Smooth muscle cell (in vitro differentiated cells): ENCODE data around the gene DDX3X. TPM values are rescaled to one million over a fixed set of nuclear protein-coding genes. Genes with fewer than 3 reads are reported as not detected.

ENCODE experiments used
- DNase-seq: peaks from one replicate; lab custom pipeline; 2025; ENCODE audit not compliant: unreplicated experiment; lab: John Stamatoyannopoulos, UW
- H2AFZ ChIP-seq: fragments of 200-600 bp; sonication (generic); 2 replicates; pipeline ENCODE4 v1.6.0; 2016; ENCODE audit warnings: antibody characterized with exemption, low read depth, mild to moderate bottlenecking
- H3F3A ChIP-seq: fragments of 200-600 bp; sonication (generic); 2 replicates; pipeline ENCODE4 v1.6.0; 2017; ENCODE audit warnings: antibody characterized with exemption, low read depth
- H3K27ac ChIP-seq: fragments of 200-600 bp; sonication (generic); 2 replicates; pipeline ENCODE4 v1.5.1; 2016; ENCODE audit warnings: low read depth, mild to moderate bottlenecking
- H3K27me3 ChIP-seq: fragments of 200-600 bp; sonication (generic); 2 replicates; pipeline ENCODE4 v1.6.1; 2016; ENCODE audit warnings: low read depth, mild to moderate bottlenecking
- H3K36me3 ChIP-seq: fragments of 200-600 bp; sonication (generic); 2 replicates; pipeline ENCODE4 v1.5.1; 2016; ENCODE audit warnings: low read depth
- H3K4me1 ChIP-seq: fragments of 200-600 bp; sonication (generic); 2 replicates; pipeline ENCODE4 v1.5.1; 2016; ENCODE audit warnings: low read depth
- H3K4me2 ChIP-seq: fragments of 200-600 bp; sonication (generic); 2 replicates; pipeline ENCODE4 v1.6.0; 2016; ENCODE audit warnings: mild to moderate bottlenecking
- H3K4me3 ChIP-seq: fragments of 200-600 bp; sonication (generic); 2 replicates; pipeline ENCODE4 v1.5.1; 2016; ENCODE audit warnings: mild to moderate bottlenecking
- H3K79me2 ChIP-seq: fragments of 200-600 bp; sonication (generic); 2 replicates; pipeline ENCODE4 v1.6.0; 2016; ENCODE audit warnings: low read depth, mild to moderate bottlenecking
- H3K9ac ChIP-seq: fragments of 200-600 bp; sonication (generic); 2 replicates; pipeline ENCODE4 v1.6.0; 2016; ENCODE audit warnings: low read depth
- H3K9me3 ChIP-seq: fragments of 200-600 bp; sonication (generic); replicated peaks from 2 replicates; pipeline ENCODE4 v1.5.1; 2016; ENCODE audit warnings: low read depth
- H4K20me1 ChIP-seq: fragments of 200-600 bp; sonication (generic); 2 replicates; pipeline ENCODE4 v1.6.0; 2016; ENCODE audit warnings: low read depth
- WGBS: methylation state at CpG from one replicate; pipeline ENCODE4 v1.1.7; 2016; ENCODE audit warnings: low lambda C conversion rate; 5-methylcytosine and 5-hydroxymethylcytosine counted together
- polyA plus RNA-seq: library from polyadenylated mRNA; unstranded; fragments of >200 nt; fragmentation: Nextera tagmentation; extraction: Ambion mirVana; gene quantifications from 2 replicates; pipeline ENCODE4 v1.2.1, GENCODE V29; 2016
- total RNA-seq: library from RNA; depleted of rRNA; stranded (reverse); fragments of >200 nt; gene quantifications from 2 replicates; pipeline ENCODE4 v1.2.3, GENCODE V29; 2014
- TF ChIP-seq, protein P1 (sequence below): fragments of 200-600 bp; sonication (generic); IDR thresholded peaks from 2 replicates; pipeline ENCODE4 v1.5.1; 2017; ENCODE audit warnings: borderline replicate concordance, mild to moderate bottlenecking, antibody characterized with exemption; ENCODE audit not compliant: insufficient read depth, poor library complexity, severe bottlenecking

DDX3X gene
- total and polyA plus RNA-seq, 2 experiments from 2014 or later = 104 to 241 TPM

DNA sequence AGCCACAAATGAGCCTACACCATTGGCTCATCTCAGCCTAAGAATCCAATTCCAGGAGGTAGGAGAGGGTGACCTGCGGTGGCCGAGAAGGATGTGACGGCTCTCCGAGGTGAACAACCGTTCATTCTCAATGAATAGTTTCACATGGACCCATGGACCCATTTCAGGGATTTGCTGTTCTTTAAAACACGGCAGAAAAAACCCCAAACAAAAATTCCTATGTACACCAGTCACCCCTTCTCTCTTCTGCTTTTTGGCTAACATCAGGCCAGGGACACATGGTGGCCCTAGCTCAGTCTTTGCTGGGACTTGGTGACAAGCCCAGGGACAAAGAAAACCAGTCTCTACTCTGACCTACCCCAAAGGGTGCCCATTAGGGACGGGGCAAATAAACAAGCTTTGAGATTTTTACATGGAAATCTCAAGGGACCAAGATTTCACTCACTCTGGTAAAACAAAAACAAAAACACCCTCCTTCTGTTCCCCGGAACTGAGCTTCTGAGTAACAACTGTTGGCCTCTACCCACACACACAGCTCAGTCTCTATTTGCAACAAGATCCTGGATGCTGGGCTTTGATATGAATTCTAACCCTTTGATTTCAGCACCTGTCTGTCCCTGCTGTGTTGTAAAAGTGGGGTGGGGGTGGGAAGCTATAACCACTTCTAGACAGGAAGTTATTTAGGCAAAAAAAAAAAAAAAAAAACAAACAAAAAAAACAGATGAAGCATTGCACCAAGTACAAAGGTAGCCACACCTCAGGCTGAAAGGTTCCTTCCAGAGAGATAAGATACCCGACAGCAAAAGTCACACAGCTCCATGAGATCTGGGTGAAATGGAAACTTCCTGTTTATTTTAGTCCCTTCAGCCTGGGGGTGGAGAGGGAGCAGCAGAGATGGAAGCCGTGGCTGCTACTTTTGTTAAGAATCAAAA lies 49.0 kb downstream of the DDX3X start:
- TF ChIP-seq, protein P1, sequence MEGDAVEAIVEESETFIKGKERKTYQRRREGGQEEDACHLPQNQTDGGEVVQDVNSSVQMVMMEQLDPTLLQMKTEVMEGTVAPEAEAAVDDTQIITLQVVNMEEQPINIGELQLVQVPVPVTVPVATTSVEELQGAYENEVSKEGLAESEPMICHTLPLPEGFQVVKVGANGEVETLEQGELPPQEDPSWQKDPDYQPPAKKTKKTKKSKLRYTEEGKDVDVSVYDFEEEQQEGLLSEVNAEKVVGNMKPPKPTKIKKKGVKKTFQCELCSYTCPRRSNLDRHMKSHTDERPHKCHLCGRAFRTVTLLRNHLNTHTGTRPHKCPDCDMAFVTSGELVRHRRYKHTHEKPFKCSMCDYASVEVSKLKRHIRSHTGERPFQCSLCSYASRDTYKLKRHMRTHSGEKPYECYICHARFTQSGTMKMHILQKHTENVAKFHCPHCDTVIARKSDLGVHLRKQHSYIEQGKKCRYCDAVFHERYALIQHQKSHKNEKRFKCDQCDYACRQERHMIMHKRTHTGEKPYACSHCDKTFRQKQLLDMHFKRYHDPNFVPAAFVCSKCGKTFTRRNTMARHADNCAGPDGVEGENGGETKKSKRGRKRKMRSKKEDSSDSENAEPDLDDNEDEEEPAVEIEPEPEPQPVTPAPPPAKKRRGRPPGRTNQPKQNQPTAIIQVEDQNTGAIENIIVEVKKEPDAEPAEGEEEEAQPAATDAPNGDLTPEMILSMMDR = no peak
- Histone ChIP-seq H4K20me1 (no peaks in the 10 kb centered on the region), H3K4me2 (peak overlapping the region; percentile 4), H3K4me1 (no peaks in the 10 kb centered on the region), H3K4me3 (no peak overlapping the region), H3K9me3 (no peaks in the 10 kb centered on the region), H3K27me3 (no peaks in the 10 kb centered on the region), H3K9ac (no peak overlapping the region), H2AFZ (no peak overlapping the region), H3K36me3 (no peaks in the 10 kb centered on the region), H3K27ac (peak overlapping the region; percentile 15), H3F3A (no peaks in the 10 kb centered on the region), H3K79me2 (no peaks in the 10 kb centered on the region)
- 63% methylated on average over 10 of the region's 10 CpGs for WGBS
- no peak for DNase-seq

- Histone ChIP-seq H2AFZ (no peak overlapping the region), H3K79me2 (no peaks in the 10 kb centered on the region), H3K4me3 (no peak overlapping the region), H3F3A (no peaks in the 10 kb centered on the region), H3K27me3 (no peaks in the 10 kb centered on the region), H3K4me1 (no peaks in the 10 kb centered on the region), H3K27ac (no peak overlapping the region), H3K9ac (no peak overlapping the region), H4K20me1 (no peaks in the 10 kb centered on the region), H3K9me3 (no peaks in the 10 kb centered on the region), H3K36me3 (no peaks in the 10 kb centered on the region), H3K4me2 (no peak overlapping the region)
- 51% methylated on average over 9 of the region's 10 CpGs for WGBS
- TF ChIP-seq, protein P1 = no peak
- no peak for DNase-seq
These were observed 50.2 kb downstream of the DDX3X start for GRCh38 chrX:41384051-41384705.

DNA sequence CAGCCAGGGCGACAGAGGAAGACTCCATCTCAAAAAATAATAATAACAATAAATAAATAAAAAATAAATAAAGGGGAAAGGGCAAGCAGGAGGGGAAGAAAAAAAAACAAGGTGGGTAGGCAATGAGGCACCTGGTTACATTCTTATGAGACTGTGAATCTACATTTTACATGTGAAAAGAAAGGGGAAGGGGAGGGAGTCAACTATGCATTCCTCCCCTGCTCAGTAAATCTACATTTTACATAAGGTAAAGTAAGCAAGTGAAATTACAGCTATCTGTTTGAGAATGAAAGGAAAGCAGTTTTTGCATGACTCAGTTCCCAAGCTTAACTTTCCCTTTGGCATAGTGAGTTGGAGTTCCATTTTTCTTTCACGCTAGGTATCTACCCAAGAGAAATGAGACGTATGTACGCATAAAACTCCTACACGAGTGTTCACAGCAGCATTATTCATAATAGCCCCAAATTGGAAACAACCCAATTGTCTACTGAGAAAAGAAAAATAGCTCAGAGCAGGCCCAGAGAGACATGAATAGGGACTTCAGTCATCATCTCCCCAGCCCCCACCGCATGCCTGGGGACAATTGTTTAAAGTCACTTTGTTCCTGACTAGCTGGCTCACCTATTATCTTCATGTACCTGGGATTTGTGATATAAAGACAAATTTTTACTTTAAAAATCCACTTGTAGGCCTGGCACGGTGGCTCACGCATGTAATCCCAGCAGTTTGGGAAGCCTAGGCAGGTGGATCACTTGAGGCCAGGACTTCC lies 52.4 kb downstream of the DDX3X start:
- Histone ChIP-seq H3K27me3 (no peaks in the 10 kb centered on the region), H3F3A (no peaks in the 10 kb centered on the region), H3K9me3 (no peaks in the 10 kb centered on the region), H3K4me1 (no peaks in the 10 kb centered on the region), H3K79me2 (no peaks in the 10 kb centered on the region), H3K36me3 (no peaks in the 10 kb centered on the region), H2AFZ (no peak overlapping the region), H4K20me1 (no peaks in the 10 kb centered on the region), H3K9ac (no peak overlapping the region), H3K4me3 (no peak overlapping the region), H3K4me2 (no peak overlapping the region), H3K27ac (no peak overlapping the region)
- TF ChIP-seq, protein P1 = no peak
- DNase-seq = no peak
- WGBS = 75% methylated on average over 8 of the region's 8 CpGs
